Measurements from ENCODE around the gene LDLRAD2. TPM values are rescaled to one million over a fixed set of nuclear protein-coding genes. Genes with fewer than 3 reads are reported as not detected.
A peak's percentile ranks its signal among the peaks of the same experiment; 100 is the strongest.
"Not testable (repeated sequence)": the region's sequence is repeated elsewhere in the genome, so short reads cannot be mapped to it uniquely, and the experiment has no call there.

The LDLRAD2 gene
- total and polyA plus RNA-seq, 3 donors from 2014 or later: 1.3 to 1.9 (median 1.9) TPM

GRCh38 chr1:21766210-21766609 is 45.9 kb upstream of the LDLRAD2 start:
- H3K27ac ChIP-seq: no peak overlapping the region
- 85 to 95% methylated on average over 4 of the region's 4 CpGs for WGBS, 2 donors
- intact Hi-C loops (cut with DNase I; ENCODE audit: low total_unique reads): no loop called here
- H3K9me3 ChIP-seq: no peaks in the 10 kb centered on the region
- peaks cover 27% of the 10 kb centered on the region for H3K4me1 ChIP-seq
- H3K36me3 ChIP-seq (ENCODE audit: low read depth, missing control alignments): no peaks in the 10 kb centered on the region
- TF ChIP-seq CTCF (IDR thresholded peaks at IDR 0.05): no peak
- TF ChIP-seq POLR2A (IDR thresholded peaks at IDR 0.05): no peak
- no peak for DNase-seq
- no peak overlapping the region for H3K4me3 ChIP-seq
- H3K27me3 ChIP-seq: no peaks in the 10 kb centered on the region

GRCh38 chr1:21767106-21767505 is 45.0 kb upstream of the LDLRAD2 start:
- H3K36me3 ChIP-seq (ENCODE audit: low read depth, missing control alignments); H3K27ac ChIP-seq; H3K9me3 ChIP-seq; H3K4me3 ChIP-seq; H3K27me3 ChIP-seq; DNase-seq; intact Hi-C loops (cut with DNase I; ENCODE audit: low total_unique reads): not testable (repeated sequence)
- WGBS, 2 donors: 95% methylated on average over 8 of the region's 8 CpGs
- H3K4me1 ChIP-seq: peaks cover 27% of the 10 kb centered on the region

- DNase-seq: no peak
- H3K4me3 ChIP-seq: no peak overlapping the region
- no peak overlapping the region for H3K27ac ChIP-seq
- no peaks in the 10 kb centered on the region for H3K27me3 ChIP-seq
- intact Hi-C loops (cut with DNase I; ENCODE audit: low total_unique reads): no loop called here
- H3K9me3 ChIP-seq: no peaks in the 10 kb centered on the region
- H3K36me3 ChIP-seq (ENCODE audit: low read depth, missing control alignments): no peaks in the 10 kb centered on the region
- TF ChIP-seq POLR2A (IDR thresholded peaks at IDR 0.05) (no peak), CTCF (IDR thresholded peaks at IDR 0.05) (no peak)
- H3K4me1 ChIP-seq: peaks cover 9% of the 10 kb centered on the region
- WGBS, 2 donors: 93 to 97% methylated on average over 2 of the region's 2 CpGs
These were observed 41.9 kb upstream of the LDLRAD2 start for GRCh38 chr1:21770201-21770600.

GRCh38 chr1:21770602-21771001 is 41.5 kb upstream of the LDLRAD2 start:
- intact Hi-C loops (cut with DNase I; ENCODE audit: low total_unique reads); H3K27ac ChIP-seq; H3K4me1 ChIP-seq; H3K4me3 ChIP-seq; H3K36me3 ChIP-seq (ENCODE audit: low read depth, missing control alignments); H3K27me3 ChIP-seq; H3K9me3 ChIP-seq: not testable (repeated sequence)
- peak; percentile 1 for DNase-seq
- 92 to 95% methylated on average over 9 of the region's 9 CpGs for WGBS, 2 donors

GRCh38 chr1:21771672-21772071 is 40.4 kb upstream of the LDLRAD2 start:
- H3K4me3 ChIP-seq; H3K9me3 ChIP-seq; H3K36me3 ChIP-seq (ENCODE audit: low read depth, missing control alignments); H3K4me1 ChIP-seq; intact Hi-C loops (cut with DNase I; ENCODE audit: low total_unique reads); H3K27ac ChIP-seq; H3K27me3 ChIP-seq: not testable (repeated sequence)
- WGBS, 2 donors: 87 to 94% methylated on average over 10 of the region's 10 CpGs
- DNase-seq: peak; percentile 9

- no peak for DNase-seq
- intact Hi-C loops (cut with DNase I; ENCODE audit: low total_unique reads): no loop called here
- 76 to 85% methylated on average over 3 of the region's 3 CpGs for WGBS, 2 donors
These were observed 38.5 kb upstream of the LDLRAD2 start for GRCh38 chr1:21773585-21773984.

More at GRCh38 chr1:21773585-21773984, 38.5 kb upstream of the LDLRAD2 start:
- no peak overlapping the region for H3K4me3 ChIP-seq
- H3K27me3 ChIP-seq: no peaks in the 10 kb centered on the region
- H3K36me3 ChIP-seq (ENCODE audit: low read depth, missing control alignments): no peaks in the 10 kb centered on the region
- TF ChIP-seq CTCF (IDR thresholded peaks at IDR 0.05) (no peak), POLR2A (IDR thresholded peaks at IDR 0.05) (no peak)
- no peaks in the 10 kb centered on the region for H3K9me3 ChIP-seq
- H3K27ac ChIP-seq: no peak overlapping the region
- H3K4me1 ChIP-seq: peaks cover 7% of the 10 kb centered on the region

All from testis (tissue), 3 donors.